ENCODE results near the gene IL13RA2. TPM values are rescaled to one million over a fixed set of nuclear protein-coding genes. Genes with fewer than 3 reads are reported as not detected.
A peak's percentile ranks its signal among the peaks of the same experiment; 100 is the strongest.

IL13RA2 gene
- total RNA-seq, 2 donors from 2014 or later: 3.4 to 5.2 TPM

DNA sequence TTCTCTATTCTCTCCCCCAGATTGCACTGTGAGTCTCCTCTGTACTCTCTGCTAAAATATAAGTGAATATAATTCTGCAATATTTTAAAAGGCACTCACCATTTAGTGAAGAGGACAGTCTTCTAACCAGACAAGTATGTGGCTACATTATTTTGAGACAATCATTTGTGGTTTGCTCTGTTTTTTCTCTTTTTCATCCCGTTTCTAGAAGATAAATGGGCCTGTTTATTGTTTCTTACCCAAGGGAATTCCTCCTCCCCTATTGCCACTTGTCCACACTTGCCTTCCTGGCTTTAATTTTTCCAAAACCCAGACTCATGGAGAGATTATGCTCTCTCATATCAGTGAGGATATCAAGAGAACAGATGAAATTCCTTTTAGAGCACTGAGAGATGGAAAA, 18.6 kb upstream of the IL13RA2 start:
- no peaks in the 10 kb centered on the region for H3K27me3 ChIP-seq (replicated peaks; ENCODE audit: insufficient read depth)
- H3K4me3 ChIP-seq: no peak overlapping the region
- H3K4me1 ChIP-seq (replicated peaks): no peaks in the 10 kb centered on the region
- no peak overlapping the region for H3K27ac ChIP-seq
- TF ChIP-seq POLR2AphosphoS5 (IDR thresholded peaks at IDR 0.05): no peak
- TF ChIP-seq, protein P1, sequence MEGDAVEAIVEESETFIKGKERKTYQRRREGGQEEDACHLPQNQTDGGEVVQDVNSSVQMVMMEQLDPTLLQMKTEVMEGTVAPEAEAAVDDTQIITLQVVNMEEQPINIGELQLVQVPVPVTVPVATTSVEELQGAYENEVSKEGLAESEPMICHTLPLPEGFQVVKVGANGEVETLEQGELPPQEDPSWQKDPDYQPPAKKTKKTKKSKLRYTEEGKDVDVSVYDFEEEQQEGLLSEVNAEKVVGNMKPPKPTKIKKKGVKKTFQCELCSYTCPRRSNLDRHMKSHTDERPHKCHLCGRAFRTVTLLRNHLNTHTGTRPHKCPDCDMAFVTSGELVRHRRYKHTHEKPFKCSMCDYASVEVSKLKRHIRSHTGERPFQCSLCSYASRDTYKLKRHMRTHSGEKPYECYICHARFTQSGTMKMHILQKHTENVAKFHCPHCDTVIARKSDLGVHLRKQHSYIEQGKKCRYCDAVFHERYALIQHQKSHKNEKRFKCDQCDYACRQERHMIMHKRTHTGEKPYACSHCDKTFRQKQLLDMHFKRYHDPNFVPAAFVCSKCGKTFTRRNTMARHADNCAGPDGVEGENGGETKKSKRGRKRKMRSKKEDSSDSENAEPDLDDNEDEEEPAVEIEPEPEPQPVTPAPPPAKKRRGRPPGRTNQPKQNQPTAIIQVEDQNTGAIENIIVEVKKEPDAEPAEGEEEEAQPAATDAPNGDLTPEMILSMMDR (IDR thresholded peaks at IDR 0.05): no peak
- TF ChIP-seq POLR2A (IDR thresholded peaks at IDR 0.05): no peak
- no peaks in the 10 kb centered on the region for H3K36me3 ChIP-seq
- no peaks in the 10 kb centered on the region for H3K9me3 ChIP-seq
- intact Hi-C loops (cut with DNase I): no loop called here
- no peak for DNase-seq (ENCODE audit: low spot score)
- WGBS: 22% methylated on average over 1 of the region's 1 CpG

DNA sequence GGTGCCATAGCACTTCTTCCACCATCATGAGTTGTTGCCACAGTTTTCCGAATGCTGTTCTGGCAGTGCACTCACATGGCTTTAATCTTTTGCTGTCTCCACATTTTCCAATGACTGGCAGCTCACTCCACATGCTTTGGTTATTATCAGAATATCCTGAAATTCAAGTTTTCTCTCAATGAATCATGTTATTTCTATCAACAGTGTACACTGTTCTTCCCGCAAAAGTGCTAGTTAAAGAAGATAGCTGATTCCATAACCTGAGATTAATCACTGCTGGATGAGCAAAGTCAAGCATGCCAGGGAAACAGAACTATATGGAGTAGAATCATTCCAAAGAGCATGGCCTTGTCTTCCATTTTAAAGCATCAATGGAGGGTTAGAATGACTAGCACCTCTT, 14.6 kb upstream of the IL13RA2 start:
- 76% methylated on average over 2 of the region's 2 CpGs for WGBS
- H3K36me3 ChIP-seq: no peaks in the 10 kb centered on the region
- no peaks in the 10 kb centered on the region for H3K9me3 ChIP-seq
- DNase-seq (ENCODE audit: low spot score): no peak
- H3K27ac ChIP-seq: no peak overlapping the region
- no peaks in the 10 kb centered on the region for H3K27me3 ChIP-seq (replicated peaks; ENCODE audit: insufficient read depth)
- TF ChIP-seq POLR2AphosphoS5 (IDR thresholded peaks at IDR 0.05) (no peak), POLR2A (IDR thresholded peaks at IDR 0.05) (no peak)
- TF ChIP-seq, protein P1 (IDR thresholded peaks at IDR 0.05): no peak
- H3K4me3 ChIP-seq: no peak overlapping the region
- intact Hi-C loops (cut with DNase I): no loop called here
- H3K4me1 ChIP-seq (replicated peaks): no peaks in the 10 kb centered on the region

DNA sequence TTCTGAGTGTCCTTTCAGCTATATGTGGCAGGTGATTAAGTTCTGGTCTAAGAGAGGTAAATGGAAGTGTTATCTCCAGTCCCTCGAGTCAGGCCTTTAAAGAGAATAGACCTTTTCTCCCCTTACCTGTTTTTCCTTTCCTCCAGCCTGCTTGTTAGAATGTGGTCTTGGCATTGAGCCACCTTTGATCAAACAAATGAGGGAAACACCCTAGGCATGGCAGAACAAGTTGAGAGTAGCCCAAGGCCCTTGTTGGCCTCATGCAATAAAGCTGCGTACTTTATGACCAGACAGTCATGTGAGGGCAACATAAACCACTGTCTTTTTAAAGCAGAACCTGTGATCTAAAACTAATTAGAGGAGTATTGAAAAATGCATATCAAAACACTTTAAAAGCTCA, 13.2 kb upstream of the IL13RA2 start:
- TF ChIP-seq POLR2AphosphoS5 (IDR thresholded peaks at IDR 0.05) (peak; percentile 66), POLR2A (IDR thresholded peaks at IDR 0.05) (no peak)
- TF ChIP-seq, protein P1 (IDR thresholded peaks at IDR 0.05): no peak
- Histone ChIP-seq H3K36me3 (no peaks in the 10 kb centered on the region), H3K27ac (peak overlapping the region; percentile 62 to 69), H3K27me3 (replicated peaks; ENCODE audit: insufficient read depth) (no peaks in the 10 kb centered on the region), H3K4me3 (no peak overlapping the region), H3K9me3 (no peaks in the 10 kb centered on the region), H3K4me1 (replicated peaks) (no peaks in the 10 kb centered on the region)
- intact Hi-C loops (cut with DNase I): no loop called here
- WGBS: 25% methylated on average over 2 of the region's 2 CpGs
- peak; percentile 78 for DNase-seq (ENCODE audit: low spot score)

DNA sequence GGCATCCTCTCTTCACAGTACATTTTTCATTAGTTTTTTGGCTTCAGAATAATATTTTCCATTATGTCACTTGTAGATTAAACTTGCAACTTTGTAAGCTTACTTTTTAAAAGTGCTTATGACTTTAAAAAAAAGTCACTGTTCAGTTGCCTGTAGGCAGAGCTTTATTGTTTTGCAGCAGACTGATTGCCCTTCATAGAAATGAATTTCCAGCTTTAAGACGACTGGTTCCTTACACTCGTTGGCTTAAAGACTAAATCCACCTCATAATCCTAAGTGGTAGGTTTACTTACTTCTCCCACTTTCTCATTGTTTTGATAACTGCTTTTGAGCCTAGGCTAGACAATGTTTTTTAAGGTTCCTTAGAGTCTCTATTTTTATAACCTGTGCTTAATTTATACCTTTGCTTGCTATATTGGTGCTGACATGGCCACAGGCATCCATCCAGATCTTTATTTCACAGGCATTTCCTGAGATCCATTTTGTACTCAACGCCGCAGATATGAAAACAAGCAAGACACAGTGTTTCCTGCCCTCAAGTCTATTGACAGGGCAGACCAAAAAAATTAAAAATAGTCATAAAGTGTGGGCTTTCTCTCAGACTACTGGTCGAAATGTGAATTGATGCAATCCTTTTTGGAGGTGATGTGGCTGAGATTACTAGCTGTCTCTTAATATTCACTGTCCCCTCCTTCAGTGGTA, 12.6 kb upstream of the IL13RA2 start:
- DNase-seq (ENCODE audit: low spot score): peak; percentile 4
- Histone ChIP-seq H3K4me3 (no peak overlapping the region), H3K27me3 (replicated peaks; ENCODE audit: insufficient read depth) (no peaks in the 10 kb centered on the region), H3K27ac (peak overlapping the region; percentile 62 to 69), H3K4me1 (replicated peaks) (no peaks in the 10 kb centered on the region), H3K9me3 (no peaks in the 10 kb centered on the region), H3K36me3 (no peaks in the 10 kb centered on the region)
- WGBS: 4% methylated on average over 5 of the region's 5 CpGs
- intact Hi-C loops (cut with DNase I): no loop called here
- TF ChIP-seq, protein P1 (IDR thresholded peaks at IDR 0.05): no peak
- no peak for TF ChIP-seq POLR2A (IDR thresholded peaks at IDR 0.05)
- TF ChIP-seq POLR2AphosphoS5 (IDR thresholded peaks at IDR 0.05): no peak

DNA sequence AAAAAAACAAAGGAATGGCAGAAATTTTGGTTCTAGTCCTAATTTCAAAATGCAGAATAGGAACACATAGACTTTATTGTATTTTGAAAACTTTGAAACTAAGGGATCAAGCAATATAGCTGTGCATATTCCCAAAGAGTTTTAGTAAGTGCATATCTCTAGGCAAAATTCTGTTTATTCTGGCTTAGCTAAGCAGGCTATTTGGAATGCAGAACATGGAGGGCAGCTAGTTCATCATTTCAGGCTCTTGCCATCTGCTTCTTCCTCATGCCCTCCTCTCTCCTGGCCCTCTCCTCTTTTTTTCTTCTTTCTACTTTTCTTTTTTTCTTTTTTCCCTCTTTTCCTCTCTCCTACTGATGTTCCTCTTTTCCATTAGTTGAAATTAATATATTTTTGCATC, 12.0 kb upstream of the IL13RA2 start:
- no peak overlapping the region for H3K4me3 ChIP-seq
- H3K27ac ChIP-seq: no peak overlapping the region
- H3K9me3 ChIP-seq: no peaks in the 10 kb centered on the region
- no peak for DNase-seq (ENCODE audit: low spot score)
- H3K27me3 ChIP-seq (replicated peaks; ENCODE audit: insufficient read depth): no peaks in the 10 kb centered on the region
- TF ChIP-seq, protein P1 (IDR thresholded peaks at IDR 0.05): no peak
- TF ChIP-seq POLR2A (IDR thresholded peaks at IDR 0.05) (no peak), POLR2AphosphoS5 (IDR thresholded peaks at IDR 0.05) (no peak)
- H3K36me3 ChIP-seq: no peaks in the 10 kb centered on the region
- intact Hi-C loops (cut with DNase I): no loop called here
- no peaks in the 10 kb centered on the region for H3K4me1 ChIP-seq (replicated peaks)

Measured in prostate gland (tissue), 2 donors.